Measurements from ENCODE around the gene IL2RA. TPM values are rescaled to one million over a fixed set of nuclear protein-coding genes. Genes with fewer than 3 reads are reported as not detected.
"Not testable (repeated sequence)": the region's sequence is repeated elsewhere in the genome, so short reads cannot be mapped to it uniquely, and the experiment has no call there.

IL2RA gene
- total RNA-seq, 2 experiments from 2014 or later: 1,215 to 1,272 TPM

- CTCF ChIA-PET: interaction anchor here (1.1 to 1.2 kb wide), 2 partner anchors 22 to 33 kb away, joined by 3 read pairs; no protein-coding TSS in a partner anchor
- POLR2A ChIA-PET: interaction anchor here (0.6 to 2.0 kb wide), 6 partner anchors 23 to 106 kb away, joined by 3 to 13 read pairs (median 6); partner anchors contain the start of genes ANKRD16, FBH1 and IL2RA
Observed at GRCh38 chr10:5977471-5978229, 84.5 kb downstream of the IL2RA start, which contains the start of gene IL15RA. TSS of gene IL15RA (minus strand) at chr10:5977543. CDS start at chr10:5977492, 51 bp downstream.

- ChIA-PET POLR2A (interaction anchor here (0.6 to 2.0 kb wide), 12 partner anchors 11 to 623 kb away, joined by 3 to 13 read pairs (median 4); partner anchors contain the start of genes ANKRD16, FBH1 and IL2RA), CTCF (interaction anchor here (0.8 to 1.2 kb wide), 6 partner anchors 23 to 225 kb away, joined by 3 to 5 read pairs (median 3); partner anchors contain the start of gene GDI2)
Observed at GRCh38 chr10:5976512-5977470, 85.4 kb downstream of the IL2RA start.

GRCh38 chr10:5975641-5976473, 86.3 kb downstream of the IL2RA start:
- POLR2A ChIA-PET: interaction anchor here (0.7 to 2.0 kb wide), 10 partner anchors 11 to 162 kb away, joined by 3 to 13 read pairs (median 4); partner anchors contain the start of genes ANKRD16 and FBH1
- CTCF ChIA-PET: interaction anchor here (0.7 to 1.0 kb wide), 5 partner anchors 27 to 226 kb away, joined by 3 to 5 read pairs (median 3); partner anchors contain the start of gene GDI2

GRCh38 chr10:5973069-5973468, 89.1 kb downstream of the IL2RA start:
- ChIA-PET CTCF (no interaction called here), POLR2A (no interaction called here)

- POLR2A ChIA-PET: no interaction called here
- CTCF ChIA-PET: interaction anchor here (0.9 kb wide), 1 partner anchor 153 kb away, joined by 3 read pairs; no protein-coding TSS in a partner anchor
Observed at GRCh38 chr10:5971886-5972285, 90.3 kb downstream of the IL2RA start.

GRCh38 chr10:5971315-5971832, 90.8 kb downstream of the IL2RA start:
- CTCF ChIA-PET: interaction anchor here (0.9 kb wide), 1 partner anchor 153 kb away, joined by 3 read pairs; no protein-coding TSS in a partner anchor

GRCh38 chr10:5970527-5970926, 91.6 kb downstream of the IL2RA start:
- ChIA-PET POLR2A (no interaction called here), CTCF (no interaction called here)

More at GRCh38 chr10:5971315-5971832, 90.8 kb downstream of the IL2RA start:
- POLR2A ChIA-PET: no interaction called here

GRCh38 chr10:5970066-5970465, 92.1 kb downstream of the IL2RA start:
- CTCF ChIA-PET: no interaction called here
- POLR2A ChIA-PET: no interaction called here

- CTCF ChIA-PET: no interaction called here
- POLR2A ChIA-PET: no interaction called here
Observed at GRCh38 chr10:5968681-5969453, 93.3 kb downstream of the IL2RA start.

- ChIA-PET CTCF (no interaction called here), POLR2A (no interaction called here)
Observed at GRCh38 chr10:5968037-5968680, 94.0 kb downstream of the IL2RA start.

GRCh38 chr10:5965266-5965665, 96.9 kb downstream of the IL2RA start:
- POLR2A ChIA-PET: no interaction called here
- CTCF ChIA-PET: no interaction called here

GRCh38 chr10:5964736-5965135, 97.4 kb downstream of the IL2RA start:
- ChIA-PET POLR2A (no interaction called here), CTCF (interaction anchor here (0.6 kb wide), 1 partner anchor 84 kb away, joined by 3 read pairs; no protein-coding TSS in a partner anchor)

GRCh38 chr10:5963591-5963990, 98.6 kb downstream of the IL2RA start:
- ChIA-PET POLR2A (no interaction called here), CTCF (no interaction called here)

GRCh38 chr10:5963071-5963470, 99.1 kb downstream of the IL2RA start:
- POLR2A ChIA-PET: no interaction called here
- CTCF ChIA-PET: no interaction called here

- CTCF ChIA-PET: not testable (repeated sequence)
Observed at GRCh38 chr10:5962358-5962940, 99.7 kb downstream of the IL2RA start.

GRCh38 chr10:5961405-5962100, 100.6 kb downstream of the IL2RA start:
- ChIA-PET POLR2A (no interaction called here), CTCF (no interaction called here)

More at GRCh38 chr10:5962358-5962940, 99.7 kb downstream of the IL2RA start:
- POLR2A ChIA-PET: not testable (repeated sequence)

GRCh38 chr10:5960973-5961275, 101.2 kb downstream of the IL2RA start:
- CTCF ChIA-PET, POLR2A ChIA-PET: not testable (repeated sequence)
